Hepatocyte (in vitro differentiated cells): ENCODE measurements around the gene AOPEP.

Experiments used
- CTCF ChIP-seq: fragments of 200-600 bp; sonication (generic); IDR thresholded peaks from 2 replicates; pipeline ENCODE4 v1.5.1; 2016; ENCODE audit warnings: antibody characterized with exemption, mild to moderate bottlenecking; ENCODE audit not compliant: poor library complexity
- EZH2 ChIP-seq: fragments of 200-600 bp; sonication (generic); IDR thresholded peaks from 2 replicates; pipeline ENCODE4 v1.6.1; 2016; ENCODE audit warnings: antibody characterized with exemption, mild to moderate bottlenecking, borderline replicate concordance
- EZH2phosphoT487 ChIP-seq: fragments of 200-600 bp; sonication (generic); IDR thresholded peaks from one replicate; pipeline ENCODE4 v1.6.1; 2018; ENCODE audit warnings: antibody characterized with exemption, mild to moderate bottlenecking, low read depth, moderate library complexity; ENCODE audit not compliant: unreplicated experiment, severe bottlenecking

- TF ChIP-seq CTCF (no peak), EZH2phosphoT487 (no peak), EZH2 (no peak)
These were observed 77.8 kb downstream of the AOPEP start for GRCh38 chr9:94804316-94804715.
